Neural progenitor cell (in vitro differentiated cells): ENCODE data around the gene KRT80. TPM values are rescaled to one million over a fixed set of nuclear protein-coding genes. Genes with fewer than 3 reads are reported as not detected.

Experiments used
- DNase-seq: peaks from one replicate; pipeline ENCODE4 v3.0.0-alpha.2; 2016; ENCODE audit warnings: low spot score
- H2AFZ ChIP-seq: fragments of 200-600 bp; sonication (generic); replicated peaks from 2 replicates; pipeline ENCODE4 v1.6.1; 2016; ENCODE audit warnings: antibody characterized with exemption
- H3F3A ChIP-seq: fragments of 200-600 bp; sonication (generic); 2 replicates; pipeline ENCODE4 v1.6.1; 2016; ENCODE audit warnings: antibody characterized with exemption, low read depth
- H3K27ac ChIP-seq: fragments of 200-600 bp; sonication (generic); 2 replicates; pipeline ENCODE4 v1.5.1; 2016; ENCODE audit warnings: mild to moderate bottlenecking
- H3K27me3 ChIP-seq: fragments of 200-600 bp; sonication (generic); 2 replicates; pipeline ENCODE4 v1.6.1; 2016; ENCODE audit warnings: mild to moderate bottlenecking, moderate library complexity
- H3K36me3 ChIP-seq: fragments of 200-600 bp; sonication (generic); 2 replicates; pipeline ENCODE4 v1.5.1; 2016
- H3K4me1 ChIP-seq: fragments of 200-600 bp; sonication (generic); 2 replicates; pipeline ENCODE4 v1.6.1; 2016; ENCODE audit warnings: mixed run types
- H3K4me2 ChIP-seq: fragments of 200-600 bp; sonication (generic); 2 replicates; pipeline ENCODE4 v1.6.1; 2016
- H3K4me3 ChIP-seq: fragments of 200-600 bp; sonication (generic); 2 replicates; pipeline ENCODE4 v1.5.1; 2016
- H3K79me2 ChIP-seq: fragments of 200-600 bp; sonication (generic); 2 replicates; pipeline ENCODE4 v1.6.1; 2016; ENCODE audit warnings: low read depth
- H3K9ac ChIP-seq: fragments of 200-600 bp; sonication (generic); 2 replicates; pipeline ENCODE4 v1.6.1; 2016
- H3K9me3 ChIP-seq: fragments of 200-600 bp; sonication (generic); 2 replicates; pipeline ENCODE4 v1.5.1; 2016; ENCODE audit warnings: low read depth
- H4K20me1 ChIP-seq: fragments of 200-600 bp; sonication (generic); 2 replicates; pipeline ENCODE4 v1.6.1; 2016; ENCODE audit warnings: low read depth
- H3K27ac Mint-ChIP-seq: 3 replicates; pipeline ENCODE4 v1.8.0; 2021; ENCODE audit warnings: mixed read lengths
- H3K27me3 Mint-ChIP-seq: 2 replicates; pipeline ENCODE4 v1.8.0; 2022; ENCODE audit warnings: low read depth, mild to moderate bottlenecking, inconsistent platforms, moderate library complexity, mixed read lengths; ENCODE audit not compliant: insufficient read depth
- H3K36me3 Mint-ChIP-seq: 3 replicates; pipeline ENCODE4 v1.8.0; 2021; ENCODE audit warnings: mixed read lengths
- H3K4me1 Mint-ChIP-seq: 3 replicates; pipeline ENCODE4 v1.8.0; 2021; ENCODE audit warnings: mixed read lengths
- H3K4me3 Mint-ChIP-seq: 3 replicates; pipeline ENCODE4 v1.8.0; 2021; ENCODE audit warnings: mild to moderate bottlenecking, moderate library complexity, mixed read lengths
- H3K9me3 Mint-ChIP-seq: 3 replicates; pipeline ENCODE4 v1.8.0; 2020; ENCODE audit warnings: mixed read lengths
- EZH2 ChIP-seq: fragments of 200-600 bp; sonication (generic); IDR thresholded peaks from 2 replicates; pipeline ENCODE4 v1.6.1; 2017; ENCODE audit warnings: antibody characterized with exemption, mild to moderate bottlenecking, moderate library complexity
- EZH2phosphoT487 ChIP-seq: fragments of 200-600 bp; sonication (generic); IDR thresholded peaks from 2 replicates; pipeline ENCODE4 v1.6.1; 2017; ENCODE audit warnings: antibody characterized with exemption
- total RNA-seq: library from RNA; depleted of rRNA; stranded (reverse); fragments of >200 nt; gene quantifications from 2 replicates; pipeline ENCODE4 v1.2.3, GENCODE V29; 2015; ENCODE audit warnings: low replicate concordance
- TF ChIP-seq, protein P1 (sequence below): fragments of 200-600 bp; sonication (generic); IDR thresholded peaks from 2 replicates; pipeline ENCODE4 v1.5.1; 2017; ENCODE audit warnings: antibody characterized with exemption, mild to moderate bottlenecking

KRT80 gene
- total RNA-seq, 1 donor from 2014 or later: not detected

DNA sequence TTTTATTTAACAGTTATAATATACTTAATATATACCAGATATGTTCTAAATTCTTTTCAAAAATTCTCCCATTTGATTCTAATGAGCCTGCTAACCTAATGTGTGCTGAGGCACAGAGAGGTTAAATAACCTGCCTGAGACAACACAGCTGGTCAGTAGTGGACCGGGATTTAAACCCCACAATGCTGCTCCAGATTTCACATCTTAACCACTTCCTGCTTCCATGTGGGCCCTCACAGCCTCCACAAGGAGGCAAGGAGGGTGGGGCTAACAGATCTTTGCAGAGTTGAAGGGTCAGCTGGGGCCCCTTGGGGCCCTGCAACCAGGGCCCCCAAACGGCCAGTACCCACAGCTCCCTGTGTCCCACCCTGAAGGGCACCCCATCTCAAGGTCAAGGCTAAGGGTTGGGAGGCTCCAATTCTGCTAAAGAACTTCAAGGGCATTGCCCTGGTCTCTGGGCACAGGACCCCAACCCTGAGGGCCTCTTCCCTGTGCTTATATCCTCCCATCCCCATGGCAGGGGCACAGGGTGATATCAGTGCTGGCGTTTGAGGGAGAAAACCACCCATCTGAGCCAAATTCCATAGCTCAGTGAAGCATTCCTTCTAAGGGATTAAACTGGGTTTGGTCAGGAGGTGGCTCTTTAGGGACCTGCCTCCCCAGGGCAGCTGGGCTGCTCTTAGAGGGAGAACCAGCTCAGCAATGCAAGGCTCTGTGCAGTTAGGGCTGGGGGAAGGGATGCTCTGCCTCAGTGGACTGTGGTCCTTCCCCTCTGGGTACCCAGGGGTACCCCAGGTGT lies 2.2 kb downstream of the KRT80 start:
- Histone ChIP-seq H3K4me1 (no peaks in the 10 kb centered on the region), H3K79me2 (no peaks in the 10 kb centered on the region), H2AFZ (no peak overlapping the region), H3K27ac (no peak overlapping the region), H3K27me3 (no peaks in the 10 kb centered on the region), H3K9ac (no peak overlapping the region), H3F3A (no peaks in the 10 kb centered on the region), H3K4me2 (no peak overlapping the region), H4K20me1 (no peaks in the 10 kb centered on the region), H3K9me3 (no peaks in the 10 kb centered on the region), H3K36me3 (no peaks in the 10 kb centered on the region), H3K4me3 (no peak overlapping the region)
- H3K4me3 Mint-ChIP-seq: no peak overlapping the region
- DNase-seq: no peak
- TF ChIP-seq EZH2 (no peak), EZH2phosphoT487 (no peak)
- TF ChIP-seq, protein P1, sequence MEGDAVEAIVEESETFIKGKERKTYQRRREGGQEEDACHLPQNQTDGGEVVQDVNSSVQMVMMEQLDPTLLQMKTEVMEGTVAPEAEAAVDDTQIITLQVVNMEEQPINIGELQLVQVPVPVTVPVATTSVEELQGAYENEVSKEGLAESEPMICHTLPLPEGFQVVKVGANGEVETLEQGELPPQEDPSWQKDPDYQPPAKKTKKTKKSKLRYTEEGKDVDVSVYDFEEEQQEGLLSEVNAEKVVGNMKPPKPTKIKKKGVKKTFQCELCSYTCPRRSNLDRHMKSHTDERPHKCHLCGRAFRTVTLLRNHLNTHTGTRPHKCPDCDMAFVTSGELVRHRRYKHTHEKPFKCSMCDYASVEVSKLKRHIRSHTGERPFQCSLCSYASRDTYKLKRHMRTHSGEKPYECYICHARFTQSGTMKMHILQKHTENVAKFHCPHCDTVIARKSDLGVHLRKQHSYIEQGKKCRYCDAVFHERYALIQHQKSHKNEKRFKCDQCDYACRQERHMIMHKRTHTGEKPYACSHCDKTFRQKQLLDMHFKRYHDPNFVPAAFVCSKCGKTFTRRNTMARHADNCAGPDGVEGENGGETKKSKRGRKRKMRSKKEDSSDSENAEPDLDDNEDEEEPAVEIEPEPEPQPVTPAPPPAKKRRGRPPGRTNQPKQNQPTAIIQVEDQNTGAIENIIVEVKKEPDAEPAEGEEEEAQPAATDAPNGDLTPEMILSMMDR: no peak
- H3K9me3 Mint-ChIP-seq: no peaks in the 10 kb centered on the region
- no peaks in the 10 kb centered on the region for H3K36me3 Mint-ChIP-seq
- H3K27me3 Mint-ChIP-seq: peaks cover 6% of the 10 kb centered on the region
- H3K4me1 Mint-ChIP-seq: peaks cover 5% of the 10 kb centered on the region
- H3K27ac Mint-ChIP-seq: no peak overlapping the region

DNA sequence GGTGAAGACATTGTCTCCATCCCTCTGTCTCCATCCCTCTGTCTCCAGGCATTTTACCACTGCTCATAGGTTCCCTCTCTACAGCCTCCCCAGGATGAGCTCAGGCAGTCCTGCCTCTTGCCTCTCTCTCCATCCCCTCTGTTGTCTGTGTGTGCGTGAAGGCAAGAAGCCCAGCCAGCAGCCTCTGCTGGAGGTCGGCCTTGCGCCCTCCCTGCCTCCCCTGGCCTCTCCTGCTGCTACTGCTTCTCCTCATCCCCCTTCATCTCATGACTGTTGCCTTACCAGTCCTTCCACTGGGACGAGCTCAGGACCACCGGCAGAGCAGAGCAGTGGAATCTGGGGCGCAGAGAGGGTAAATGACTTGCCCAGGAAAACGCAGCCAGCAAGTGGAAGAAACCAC lies 3.2 kb downstream of the KRT80 start:
- H3K4me3 Mint-ChIP-seq: no peak overlapping the region
- peaks cover 2% of the 10 kb centered on the region for H3K4me1 ChIP-seq
- H3K27ac ChIP-seq: no peak overlapping the region
- no peak for DNase-seq
- no peaks in the 10 kb centered on the region for H3K79me2 ChIP-seq
- H3K4me3 ChIP-seq: no peak overlapping the region
- no peaks in the 10 kb centered on the region for H3K36me3 Mint-ChIP-seq
- H3K27ac Mint-ChIP-seq: no peak overlapping the region
- no peak overlapping the region for H3K4me2 ChIP-seq
- H3K9ac ChIP-seq: no peak overlapping the region
- H3K27me3 ChIP-seq: no peaks in the 10 kb centered on the region
- peaks cover 6% of the 10 kb centered on the region for H3K27me3 Mint-ChIP-seq
- no peaks in the 10 kb centered on the region for H3K9me3 ChIP-seq
- TF ChIP-seq EZH2phosphoT487 (no peak), EZH2 (no peak)
- TF ChIP-seq, protein P1: no peak
- H3K36me3 ChIP-seq: no peaks in the 10 kb centered on the region
- H3K4me1 Mint-ChIP-seq: peaks cover 5% of the 10 kb centered on the region
- H3K9me3 Mint-ChIP-seq: no peaks in the 10 kb centered on the region
- H2AFZ ChIP-seq: no peak overlapping the region
- H4K20me1 ChIP-seq: no peaks in the 10 kb centered on the region
- H3F3A ChIP-seq: no peaks in the 10 kb centered on the region

DNA sequence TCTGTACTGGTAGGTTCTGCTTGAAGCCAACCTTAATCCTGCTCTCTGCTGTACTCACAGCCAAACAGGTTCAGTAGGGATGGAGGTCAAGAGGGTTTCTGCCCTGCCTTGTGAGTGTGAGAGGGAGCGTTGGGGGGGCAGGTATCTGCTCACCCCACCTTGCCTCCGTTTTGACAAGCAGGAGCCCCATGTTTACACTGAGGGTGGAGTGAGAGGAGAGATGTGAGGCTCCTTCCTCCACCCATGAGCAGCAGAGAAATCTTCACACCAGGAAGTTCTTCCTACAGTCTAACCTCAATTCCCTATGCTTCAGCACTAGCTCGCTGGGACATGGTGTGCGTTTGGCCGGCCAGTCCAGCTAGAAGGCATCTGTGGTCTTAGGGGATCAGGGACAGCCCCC lies 4.2 kb downstream of the KRT80 start:
- H3K27me3 Mint-ChIP-seq: peaks cover 6% of the 10 kb centered on the region

More for the DNA sequence above, 4.2 kb downstream of the KRT80 start:
- H3K27me3 ChIP-seq: no peaks in the 10 kb centered on the region
- Mint-ChIP-seq H3K4me3 (no peak overlapping the region), H3K36me3 (no peaks in the 10 kb centered on the region), H3K9me3 (no peaks in the 10 kb centered on the region), H3K4me1 (peaks cover 9% of the 10 kb centered on the region), H3K27ac (no peak overlapping the region)
- H3K4me1 ChIP-seq: peaks cover 12% of the 10 kb centered on the region
- no peaks in the 10 kb centered on the region for H4K20me1 ChIP-seq
- no peak overlapping the region for H3K9ac ChIP-seq
- no peaks in the 10 kb centered on the region for H3K79me2 ChIP-seq
- H3K4me3 ChIP-seq: no peak overlapping the region
- no peaks in the 10 kb centered on the region for H3K9me3 ChIP-seq
- H2AFZ ChIP-seq: no peak overlapping the region
- no peak overlapping the region for H3K4me2 ChIP-seq
- no peak for DNase-seq
- TF ChIP-seq, protein P1: no peak
- TF ChIP-seq EZH2phosphoT487 (no peak), EZH2 (no peak)
- H3K27ac ChIP-seq: no peak overlapping the region
- no peaks in the 10 kb centered on the region for H3F3A ChIP-seq
- H3K36me3 ChIP-seq: no peaks in the 10 kb centered on the region
